ENCODE results near the gene IQGAP1.

Gene IQGAP1

GRCh38 chr15:90441027-90441426, 53.0 kb downstream of the IQGAP1 start:
- 0 out of 2 replicates have a peak, but pooled peaks cover 5% of the 10 kb centered on the region for H3K79me2 ChIP-seq (ENCODE audit: insufficient read depth, low read length)

GRCh38 chr15:90442423-90442822, 54.4 kb downstream of the IQGAP1 start:
- H3K4me3 ChIP-seq (ENCODE audit: low read depth, low read length, poor library complexity, severe bottlenecking), result no peak overlapping the region
- no peaks in the 10 kb centered on the region for H3K9me2 ChIP-seq (ENCODE audit: low read depth, low read length)
- no peaks in the 10 kb centered on the region for H4K20me1 ChIP-seq (ENCODE audit: insufficient read depth, low read length)
- no peaks in the 10 kb centered on the region for H3K27me3 ChIP-seq (ENCODE audit: insufficient read depth, low read length)
- peaks cover 66% of the 10 kb centered on the region for H3K36me3 ChIP-seq (ENCODE audit: insufficient read depth, low read length)
- H3K9me3 ChIP-seq (ENCODE audit: low read length), result no peaks in the 10 kb centered on the region
- H3F3A ChIP-seq (ENCODE audit: insufficient read depth, low read length), result no peaks in the 10 kb centered on the region
- no peaks in the 10 kb centered on the region for H3K4me1 ChIP-seq (ENCODE audit: insufficient read depth, low read length, severe bottlenecking)
- 0 out of 2 replicates have a peak, but pooled peaks cover 5% of the 10 kb centered on the region for H3K79me2 ChIP-seq (ENCODE audit: insufficient read depth, low read length)
- TF ChIP-seq EZH2 (IDR thresholded peaks at IDR 0.05; ENCODE audit: borderline replicate concordance, low read length) (no peak), CTCF (IDR thresholded peaks at IDR 0.05; ENCODE audit: low read length) (no peak)
- H3K27ac ChIP-seq (ENCODE audit: low read depth, low read length, poor library complexity, severe bottlenecking), result no peak overlapping the region
- H3K9ac ChIP-seq (ENCODE audit: low read length), result no peak overlapping the region
- no peak overlapping the region for H2AFZ ChIP-seq (ENCODE audit: low read length)
- H3K4me2 ChIP-seq (ENCODE audit: low read length), result no peak overlapping the region

More at GRCh38 chr15:90441027-90441426, 53.0 kb downstream of the IQGAP1 start:
- Histone ChIP-seq H2AFZ (ENCODE audit: low read length) (no peak overlapping the region), H4K20me1 (ENCODE audit: insufficient read depth, low read length) (no peaks in the 10 kb centered on the region), H3K4me1 (ENCODE audit: insufficient read depth, low read length, severe bottlenecking) (no peaks in the 10 kb centered on the region), H3K27me3 (ENCODE audit: insufficient read depth, low read length) (no peaks in the 10 kb centered on the region), H3K9me3 (ENCODE audit: low read length) (no peaks in the 10 kb centered on the region), H3K36me3 (ENCODE audit: insufficient read depth, low read length) (peaks cover 68% of the 10 kb centered on the region), H3F3A (ENCODE audit: insufficient read depth, low read length) (no peaks in the 10 kb centered on the region), H3K4me2 (ENCODE audit: low read length) (no peak overlapping the region), H3K9me2 (ENCODE audit: low read depth, low read length) (no peaks in the 10 kb centered on the region), H3K4me3 (ENCODE audit: low read depth, low read length, poor library complexity, severe bottlenecking) (no peak overlapping the region), H3K27ac (ENCODE audit: low read depth, low read length, poor library complexity, severe bottlenecking) (no peak overlapping the region), H3K9ac (ENCODE audit: low read length) (no peak overlapping the region)
- TF ChIP-seq EZH2 (IDR thresholded peaks at IDR 0.05; ENCODE audit: borderline replicate concordance, low read length) (no peak), CTCF (IDR thresholded peaks at IDR 0.05; ENCODE audit: low read length) (no peak)

GRCh38 chr15:90449206-90449735, 61.2 kb downstream of the IQGAP1 start:
- Histone ChIP-seq H2AFZ (ENCODE audit: low read length) (no peak overlapping the region), H3K79me2 (ENCODE audit: insufficient read depth, low read length) (no peaks in the 10 kb centered on the region), H3K9me2 (ENCODE audit: low read depth, low read length) (no peaks in the 10 kb centered on the region), H3F3A (ENCODE audit: insufficient read depth, low read length) (no peaks in the 10 kb centered on the region), H3K4me3 (ENCODE audit: low read depth, low read length, poor library complexity, severe bottlenecking) (no peak overlapping the region), H3K4me1 (ENCODE audit: insufficient read depth, low read length, severe bottlenecking) (no peaks in the 10 kb centered on the region), H3K4me2 (ENCODE audit: low read length) (no peak overlapping the region), H3K36me3 (ENCODE audit: insufficient read depth, low read length) (peaks cover 85% of the 10 kb centered on the region), H3K9ac (ENCODE audit: low read length) (no peak overlapping the region), H3K27ac (ENCODE audit: low read depth, low read length, poor library complexity, severe bottlenecking) (no peak overlapping the region), H3K27me3 (ENCODE audit: insufficient read depth, low read length) (no peaks in the 10 kb centered on the region), H4K20me1 (ENCODE audit: insufficient read depth, low read length) (no peaks in the 10 kb centered on the region), H3K9me3 (ENCODE audit: low read length) (no peaks in the 10 kb centered on the region)
- TF ChIP-seq EZH2 (IDR thresholded peaks at IDR 0.05; ENCODE audit: borderline replicate concordance, low read length) (no peak), CTCF (IDR thresholded peaks at IDR 0.05; ENCODE audit: low read length) (no peak)

All from OCI-LY1 (cell line).